SK-N-SH (cell line): ENCODE results near the gene GAS7. TPM values are rescaled to one million over a fixed set of nuclear protein-coding genes. Genes with fewer than 3 reads are reported as not detected.

ENCODE experiments used
- CTCF ChIA-PET: fragments of 300-600, 350-600 bp; formaldehyde crosslinking; extraction: SDS; loops from one replicate; lab custom pipeline; 2021; lab: Yijun Ruan, JAX
- POLR2A ChIA-PET: fragments of 350-600 bp; sonication (Branson Sonifier 250); formaldehyde crosslinking; extraction: SDS; loops from one replicate; lab custom pipeline; 2020; ENCODE audit warnings: antibody characterized with exemption, inconsistent platforms; lab: Yijun Ruan, JAX
- DNase-seq: peaks from one replicate; pipeline ENCODE4 v3.0.0; 2012
- H2AFZ ChIP-seq: fragments of 200-600 bp; sonication (generic); 2 replicates; pipeline ENCODE4 v1.8.1; 2016; ENCODE audit warnings: antibody characterized with exemption, mild to moderate bottlenecking, low read depth
- H3F3A ChIP-seq: fragments of 200-600 bp; sonication (generic); replicated peaks from 2 replicates; pipeline ENCODE3; 2016; ENCODE audit warnings: antibody characterized with exemption, mild to moderate bottlenecking; ENCODE audit not compliant: insufficient read depth
- H3K27ac ChIP-seq, 2 experiments: fragments of 200-500 bp in 1 of 2; fragments of 200-600 bp in 1 of 2; sonication (Bioruptor generic) in 1 of 2; sonication (generic), shearing (Covaris generic) in 1 of 2; 2 replicates each; pipeline versions ENCODE4 v1.5.1 to v1.6.1; 2014 to 2016; ENCODE audit warnings: low read depth in 2 of 2, inconsistent platforms in 1 of 2, low read length in 1 of 2, mild to moderate bottlenecking in 1 of 2, mixed read lengths in 1 of 2
- H3K27me3 ChIP-seq: fragments of 200-600 bp; sonication (generic), shearing (Covaris generic); 2 replicates; pipeline ENCODE4 v1.6.1; 2016; ENCODE audit warnings: mixed run types; ENCODE audit not compliant: insufficient read depth
- H3K36me3 ChIP-seq, 2 experiments: fragments of 200-500 bp in 1 of 2; fragments of 200-600 bp in 1 of 2; sonication (Bioruptor generic) in 1 of 2; sonication (generic) in 1 of 2; replicated peaks in 1 of 2; 2 replicates each; pipeline versions ENCODE3 to v1.5.1; 2014 to 2016; ENCODE audit warnings: low read length in 1 of 2, mild to moderate bottlenecking in 1 of 2; ENCODE audit not compliant: insufficient read depth in 2 of 2, control insufficient read depth in 1 of 2
- H3K4me1 ChIP-seq, 2 experiments: fragments of 200-500 bp in 1 of 2; fragments of 200-600 bp in 1 of 2; sonication (Bioruptor generic) in 1 of 2; sonication (generic), shearing (Covaris generic) in 1 of 2; 2 replicates each; pipeline versions ENCODE4 v1.5.1 to v1.6.1; 2014 to 2016; ENCODE audit warnings: low read depth in 1 of 2, low read length in 1 of 2, mixed run types in 1 of 2; ENCODE audit not compliant: insufficient read depth in 2 of 2, control insufficient read depth in 1 of 2
- H3K4me2 ChIP-seq: fragments of 200-600 bp; sonication (generic), shearing (Covaris generic); 2 replicates; pipeline ENCODE4 v1.6.1; 2017; ENCODE audit warnings: mixed run types
- H3K4me3 ChIP-seq, 2 experiments: fragments of 200-500 bp in 1 of 2; fragments of 200-600 bp in 1 of 2; sonication (Bioruptor generic) in 1 of 2; sonication (generic), shearing (Covaris generic) in 1 of 2; 2 replicates each; pipeline versions ENCODE4 v1.5.1 to v1.8.1; 2014 to 2016; ENCODE audit warnings: low read depth in 2 of 2, inconsistent platforms in 1 of 2, low read length in 1 of 2, mild to moderate bottlenecking in 1 of 2, mixed read lengths in 1 of 2, moderate library complexity in 1 of 2
- H3K79me2 ChIP-seq: fragments of 200-600 bp; sonication (generic); 2 replicates; pipeline ENCODE4 v1.8.1; 2017; ENCODE audit warnings: mild to moderate bottlenecking; ENCODE audit not compliant: insufficient read depth
- H3K9ac ChIP-seq: fragments of 200-600 bp; sonication (generic); 2 replicates; pipeline ENCODE4 v1.6.1; 2017; ENCODE audit warnings: mixed run types
- H3K9me2 ChIP-seq: fragments of 200-600 bp; sonication (generic); 2 replicates; pipeline ENCODE4 v1.6.1; 2017; ENCODE audit warnings: mixed run types
- H3K9me3 ChIP-seq: fragments of 200-600 bp; sonication (generic); 2 replicates; pipeline ENCODE4 v1.6.1; 2017; ENCODE audit warnings: mixed run types, mild to moderate bottlenecking, moderate library complexity
- H4K20me1 ChIP-seq: fragments of 200-600 bp; sonication (generic); 2 replicates; pipeline ENCODE4 v1.6.1; 2017; ENCODE audit warnings: mild to moderate bottlenecking, mixed run types; ENCODE audit not compliant: insufficient read depth
- EZH2phosphoT487 ChIP-seq: fragments of 200-600 bp; sonication (generic); IDR thresholded peaks from 2 replicates; pipeline ENCODE4 v1.6.1; 2017; ENCODE audit warnings: low read depth, mixed run types, mild to moderate bottlenecking, antibody characterized with exemption, moderate library complexity, borderline replicate concordance
- FOSL2 ChIP-seq: IDR thresholded peaks from 2 replicates; pipeline ENCODE4 v1.4.0; 2012; ENCODE audit warnings: low read depth, mild to moderate bottlenecking, moderate library complexity, borderline replicate concordance
- FOXM1 ChIP-seq: IDR thresholded peaks from 2 replicates; pipeline ENCODE4 v1.4.0; 2012; ENCODE audit warnings: low read depth, mild to moderate bottlenecking
- GABPA ChIP-seq: IDR thresholded peaks from 2 replicates; pipeline ENCODE4 v1.4.0; 2012; ENCODE audit warnings: low read depth, mild to moderate bottlenecking
- MAX ChIP-seq: IDR thresholded peaks from 2 replicates; pipeline ENCODE4 v1.4.0; 2012; ENCODE audit warnings: low read depth
- NFIC ChIP-seq: IDR thresholded peaks from 2 replicates; pipeline ENCODE4 v1.4.0; 2012; ENCODE audit warnings: borderline replicate concordance
- NRF1 ChIP-seq: IDR thresholded peaks from 2 replicates; pipeline ENCODE4 v1.6.1; 2012; ENCODE audit warnings: low read depth, mild to moderate bottlenecking, low read length
- PBX3 ChIP-seq: IDR thresholded peaks from 2 replicates; pipeline ENCODE4; 2012
- RCOR1 ChIP-seq: fragments of 150-350 bp; IDR thresholded peaks from 2 replicates; pipeline ENCODE4 v1.6.1; 2017; ENCODE audit warnings: antibody characterized with exemption, low read length
- REST ChIP-seq: IDR thresholded peaks from 2 replicates; pipeline ENCODE4 v1.6.1; 2012; ENCODE audit warnings: mild to moderate bottlenecking, low read depth, low read length, moderate library complexity
- RXRA ChIP-seq: IDR thresholded peaks from 2 replicates; pipeline ENCODE4 v1.4.0; 2012; ENCODE audit warnings: low read depth, mild to moderate bottlenecking, borderline replicate concordance
- SIN3A ChIP-seq: IDR thresholded peaks from 2 replicates; pipeline ENCODE4 v1.6.1; 2012; ENCODE audit warnings: low read depth, mild to moderate bottlenecking, low read length, moderate library complexity, borderline replicate concordance
- TCF12 ChIP-seq: IDR thresholded peaks from 2 replicates; pipeline ENCODE4 v1.4.0; 2012
- TEAD4 ChIP-seq: IDR thresholded peaks from 2 replicates; pipeline ENCODE4 v1.4.0; 2012; ENCODE audit warnings: mild to moderate bottlenecking, borderline replicate concordance; ENCODE audit not compliant: insufficient read depth
- YY1 ChIP-seq: IDR thresholded peaks from 2 replicates; pipeline ENCODE4 v1.4.0; 2012; ENCODE audit warnings: low read depth, mild to moderate bottlenecking
- WGBS: methylation state at CpG from one replicate; pipeline ENCODE4 v1.1.6; 2017; ENCODE audit warnings: low lambda C conversion rate; 5-methylcytosine and 5-hydroxymethylcytosine counted together
- polyA plus RNA-seq, 3 experiments: library from polyadenylated mRNA; depleted of rRNA; stranded (reverse); fragments of >200 nt; gene quantifications; 2 replicates each; pipeline ENCODE4 v1.2.3, GENCODE V29; 2012
- TF ChIP-seq, protein P1 (sequence below): fragments of 150-350 bp; IDR thresholded peaks from 2 replicates; pipeline ENCODE4 v1.6.1; 2017; ENCODE audit warnings: antibody characterized with exemption, low read length, low read depth, borderline replicate concordance

The GAS7 gene
- polyA plus RNA-seq, 1 of the 3 experiments (the other 2 are of a cell fraction), result 0.12 TPM

DNA sequence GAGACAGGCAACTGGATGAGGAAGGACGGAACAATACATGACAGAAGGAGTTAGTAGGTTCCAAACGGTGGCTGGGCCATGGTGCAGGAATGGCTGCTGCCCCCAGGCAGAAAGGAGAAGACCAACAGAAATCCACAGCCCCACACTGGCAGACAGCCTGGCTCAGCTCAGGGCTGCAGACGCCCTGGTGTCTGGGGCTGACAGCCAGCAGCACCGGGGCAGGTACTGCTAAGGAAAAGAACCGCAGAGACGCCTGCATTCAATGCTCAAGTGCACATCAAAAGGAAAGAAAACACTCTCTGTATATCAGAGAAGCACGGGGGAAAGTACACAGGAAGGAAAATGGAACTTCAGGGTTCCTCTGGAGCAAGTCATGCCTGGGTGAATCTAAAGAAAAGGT, 53.4 kb downstream of the GAS7 start:
- Histone ChIP-seq H3K27me3 (peaks cover 8% of the 10 kb centered on the region; the same call in 1 of the 2 replicates), H3K9me2 (no peaks in the 10 kb centered on the region), H3K4me2 (no peak overlapping the region), H3K36me3 (no peaks in the 10 kb centered on the region), H2AFZ (no peak overlapping the region), H3K79me2 (no peaks in the 10 kb centered on the region), H3K4me3 (no peak overlapping the region), H4K20me1 (no peaks in the 10 kb centered on the region), H3K27ac (no peak overlapping the region), H3F3A (no peaks in the 10 kb centered on the region), H3K9me3 (no peaks in the 10 kb centered on the region), H3K4me1 (no peaks in the 10 kb centered on the region; a peak in 1 of 4 replicates), H3K9ac (no peak overlapping the region)
- CTCF ChIA-PET, result no interaction called here
- TF ChIP-seq TCF12 (no peak), GABPA (no peak), FOXM1 (no peak), NFIC (no peak), REST (no peak), FOSL2 (no peak), EZH2phosphoT487 (no peak), MAX (no peak), SIN3A (no peak), RCOR1 (no peak), NRF1 (no peak), TEAD4 (no peak), YY1 (no peak), PBX3 (no peak), RXRA (no peak)
- TF ChIP-seq, protein P1, sequence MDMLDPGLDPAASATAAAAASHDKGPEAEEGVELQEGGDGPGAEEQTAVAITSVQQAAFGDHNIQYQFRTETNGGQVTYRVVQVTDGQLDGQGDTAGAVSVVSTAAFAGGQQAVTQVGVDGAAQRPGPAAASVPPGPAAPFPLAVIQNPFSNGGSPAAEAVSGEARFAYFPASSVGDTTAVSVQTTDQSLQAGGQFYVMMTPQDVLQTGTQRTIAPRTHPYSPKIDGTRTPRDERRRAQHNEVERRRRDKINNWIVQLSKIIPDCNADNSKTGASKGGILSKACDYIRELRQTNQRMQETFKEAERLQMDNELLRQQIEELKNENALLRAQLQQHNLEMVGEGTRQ, result no peak
- no peak for DNase-seq
- WGBS, result 19% methylated on average over 7 of the region's 7 CpGs
- POLR2A ChIA-PET, result no interaction called here
